ENCODE results near the gene BAIAP2L1. TPM values are rescaled to one million over a fixed set of nuclear protein-coding genes. Genes with fewer than 3 reads are reported as not detected.
A peak's percentile ranks its signal among the peaks of the same experiment; 100 is the strongest.

Gene BAIAP2L1
- total RNA-seq, 1 donor from 2014 or later = 19.7 TPM

- Histone ChIP-seq H3K27me3 (ENCODE audit: control insufficient read depth, insufficient read depth, low read length) (no peaks in the 10 kb centered on the region), H3K4me3 (ENCODE audit: low read depth, low read length) (no peak overlapping the region), H3K36me3 (ENCODE audit: control insufficient read depth, insufficient read depth, low read length) (peaks cover 6% of the 10 kb centered on the region)
- TF ChIP-seq CTCF (IDR thresholded peaks at IDR 0.05; ENCODE audit: insufficient read depth, low read length, severe bottlenecking) = no peak
- FAIRE-seq (peak; percentile 7), DNase-seq (ENCODE audit: low read depth) (no peak)
Measured at GRCh38 chr7:98256431-98256830, 144.5 kb downstream of the BAIAP2L1 start.

- H3K4me3 ChIP-seq (ENCODE audit: low read depth, low read length) = no peak overlapping the region
- no peaks in the 10 kb centered on the region for H3K27me3 ChIP-seq (ENCODE audit: control insufficient read depth, insufficient read depth, low read length)
- DNase-seq (ENCODE audit: low read depth) (no peak), FAIRE-seq (no peak)
- TF ChIP-seq CTCF (IDR thresholded peaks at IDR 0.05; ENCODE audit: insufficient read depth, low read length, severe bottlenecking) = no peak
- H3K36me3 ChIP-seq (ENCODE audit: control insufficient read depth, insufficient read depth, low read length) = peaks cover 6% of the 10 kb centered on the region
Measured at GRCh38 chr7:98254951-98255610, 145.8 kb downstream of the BAIAP2L1 start.

- FAIRE-seq = no peak
- peaks cover 6% of the 10 kb centered on the region for H3K36me3 ChIP-seq (ENCODE audit: control insufficient read depth, insufficient read depth, low read length)
- no peaks in the 10 kb centered on the region for H3K27me3 ChIP-seq (ENCODE audit: control insufficient read depth, insufficient read depth, low read length)
- no peak overlapping the region for H3K4me3 ChIP-seq (ENCODE audit: low read depth, low read length)
- peak; percentile 28 for DNase-seq (ENCODE audit: low read depth)
- TF ChIP-seq CTCF (IDR thresholded peaks at IDR 0.05; ENCODE audit: insufficient read depth, low read length, severe bottlenecking) = no peak
Measured at GRCh38 chr7:98254516-98254915, 146.4 kb downstream of the BAIAP2L1 start.

GRCh38 chr7:98252425-98253054 lies 148.3 kb downstream of the BAIAP2L1 start:
- H3K4me3 ChIP-seq (ENCODE audit: low read depth, low read length) = peak overlapping the region; percentile 90
- DNase-seq (ENCODE audit: low read depth) = no peak
- H3K36me3 ChIP-seq (ENCODE audit: control insufficient read depth, insufficient read depth, low read length) = peaks cover 3% of the 10 kb centered on the region
- TF ChIP-seq CTCF (IDR thresholded peaks at IDR 0.05; ENCODE audit: insufficient read depth, low read length, severe bottlenecking) = peak; percentile 16
- FAIRE-seq = no peak
- H3K27me3 ChIP-seq (ENCODE audit: control insufficient read depth, insufficient read depth, low read length) = no peaks in the 10 kb centered on the region

GRCh38 chr7:98251601-98252424 lies 149.1 kb downstream of the BAIAP2L1 start, which contains the start of gene TECPR1:
Gene TECPR1 (minus strand): TSS chr7:98252232. CDS start chr7:98246146, 6,086 bp downstream.
- peaks cover 2% of the 10 kb centered on the region for H3K36me3 ChIP-seq (ENCODE audit: control insufficient read depth, insufficient read depth, low read length)
- TF ChIP-seq CTCF (IDR thresholded peaks at IDR 0.05; ENCODE audit: insufficient read depth, low read length, severe bottlenecking) = no peak
- DNase-seq (ENCODE audit: low read depth) (peak; percentile 77), FAIRE-seq (no peak)
- peak within 1 kb of the TSS; percentile 90 for H3K4me3 ChIP-seq (ENCODE audit: low read depth, low read length)
- H3K27me3 ChIP-seq (ENCODE audit: control insufficient read depth, insufficient read depth, low read length) = no peaks in the 10 kb centered on the region

Data from bronchial epithelial cell (primary cell).